Measurements from ENCODE around the gene STK11.

GRCh38 chr19:1169411-1169791, 36.2 kb upstream of the STK11 start:
- TF ChIP-seq, protein P1, sequence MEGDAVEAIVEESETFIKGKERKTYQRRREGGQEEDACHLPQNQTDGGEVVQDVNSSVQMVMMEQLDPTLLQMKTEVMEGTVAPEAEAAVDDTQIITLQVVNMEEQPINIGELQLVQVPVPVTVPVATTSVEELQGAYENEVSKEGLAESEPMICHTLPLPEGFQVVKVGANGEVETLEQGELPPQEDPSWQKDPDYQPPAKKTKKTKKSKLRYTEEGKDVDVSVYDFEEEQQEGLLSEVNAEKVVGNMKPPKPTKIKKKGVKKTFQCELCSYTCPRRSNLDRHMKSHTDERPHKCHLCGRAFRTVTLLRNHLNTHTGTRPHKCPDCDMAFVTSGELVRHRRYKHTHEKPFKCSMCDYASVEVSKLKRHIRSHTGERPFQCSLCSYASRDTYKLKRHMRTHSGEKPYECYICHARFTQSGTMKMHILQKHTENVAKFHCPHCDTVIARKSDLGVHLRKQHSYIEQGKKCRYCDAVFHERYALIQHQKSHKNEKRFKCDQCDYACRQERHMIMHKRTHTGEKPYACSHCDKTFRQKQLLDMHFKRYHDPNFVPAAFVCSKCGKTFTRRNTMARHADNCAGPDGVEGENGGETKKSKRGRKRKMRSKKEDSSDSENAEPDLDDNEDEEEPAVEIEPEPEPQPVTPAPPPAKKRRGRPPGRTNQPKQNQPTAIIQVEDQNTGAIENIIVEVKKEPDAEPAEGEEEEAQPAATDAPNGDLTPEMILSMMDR (IDR thresholded peaks at IDR 0.05) = no peak
- TF ChIP-seq POLR2A (IDR thresholded peaks at IDR 0.05) = no peak

Measured in lower leg skin (tissue), 3 donors.